Immature natural killer cell (primary cell): ENCODE results near the gene PUS1. TPM values are rescaled to one million over a fixed set of nuclear protein-coding genes. Genes with fewer than 3 reads are reported as not detected.

Experiments used
- DNase-seq, 3 donors: peaks; one replicate each; pipeline ENCODE4 v3.0.0; 2022; ENCODE audit warnings: mixed read lengths in 1 of 3
- H3K27ac Mint-ChIP-seq, 6 donors: one replicate each; pipeline ENCODE4 v1.8.0; 2020; ENCODE audit warnings: mixed read lengths in 6 of 6, mild to moderate bottlenecking in 5 of 6, inconsistent platforms in 4 of 6, moderate library complexity in 3 of 6
- H3K27me3 Mint-ChIP-seq, 3 donors: one replicate each; pipeline ENCODE4 v1.8.0; 2020 to 2021; ENCODE audit warnings: low read depth in 3 of 3, mild to moderate bottlenecking in 3 of 3, mixed read lengths in 3 of 3, moderate library complexity in 3 of 3, inconsistent platforms in 1 of 3
- H3K36me3 Mint-ChIP-seq, 3 donors: one replicate each; pipeline ENCODE4 v1.8.0; 2020; ENCODE audit warnings: mixed read lengths in 3 of 3, inconsistent platforms in 2 of 3, mild to moderate bottlenecking in 2 of 3
- H3K4me1 Mint-ChIP-seq, 2 donors: one replicate each; pipeline ENCODE4 v1.8.0; 2020; ENCODE audit warnings: inconsistent platforms in 2 of 2, mild to moderate bottlenecking in 2 of 2, mixed read lengths in 2 of 2, moderate library complexity in 1 of 2
- H3K4me3 Mint-ChIP-seq, 5 donors: one replicate each; pipeline ENCODE4 v1.8.0; 2020; ENCODE audit warnings: mild to moderate bottlenecking in 5 of 5, mixed read lengths in 5 of 5, inconsistent platforms in 3 of 5, moderate library complexity in 3 of 5
- H3K9me3 Mint-ChIP-seq, 6 donors: one replicate each; pipeline ENCODE4 v1.8.0; 2020; ENCODE audit warnings: mild to moderate bottlenecking in 6 of 6, mixed read lengths in 6 of 6, inconsistent platforms in 4 of 6, moderate library complexity in 3 of 6
- polyA plus RNA-seq, 3 donors: library from polyadenylated mRNA; unstranded; fragments of 300-500 nt; fragmentation: Illumina TruSeq; gene quantifications; one replicate each; pipeline ENCODE4 v1.2.3, GENCODE V29; 2021

PUS1 gene
- polyA plus RNA-seq, 3 donors from 2014 or later: 4.4 to 14.5 (median 6.2) TPM

- Mint-ChIP-seq H3K27ac (no peak overlapping the region), H3K27me3 (peaks cover 0 to 4% (median 2%) of the 10 kb centered on the region in 3 donors), H3K4me3 (no peak overlapping the region), H3K4me1 (peaks cover 0 to 3% of the 10 kb centered on the region in 2 donors), H3K36me3 (peaks cover 0 to 4% (median 0%) of the 10 kb centered on the region in 3 donors), H3K9me3 (no peaks in the 10 kb centered on the region)
- no peak for DNase-seq
These were observed 13.3 kb upstream of the PUS1 start for GRCh38 chr12:131915823-131916222.

GRCh38 chr12:131916306-131917138 is 12.6 kb upstream of the PUS1 start:
- H3K27ac Mint-ChIP-seq: no peak overlapping the region
- H3K27me3 Mint-ChIP-seq: peaks cover 0 to 2% (median under 1%) of the 10 kb centered on the region in 3 donors
- no peak for DNase-seq
- H3K4me3 Mint-ChIP-seq: no peak overlapping the region
- H3K36me3 Mint-ChIP-seq: peaks cover 0 to 4% (median 0%) of the 10 kb centered on the region in 3 donors
- peaks cover 0 to 3% of the 10 kb centered on the region in 2 donors for H3K4me1 Mint-ChIP-seq
- H3K9me3 Mint-ChIP-seq: no peaks in the 10 kb centered on the region

DNA sequence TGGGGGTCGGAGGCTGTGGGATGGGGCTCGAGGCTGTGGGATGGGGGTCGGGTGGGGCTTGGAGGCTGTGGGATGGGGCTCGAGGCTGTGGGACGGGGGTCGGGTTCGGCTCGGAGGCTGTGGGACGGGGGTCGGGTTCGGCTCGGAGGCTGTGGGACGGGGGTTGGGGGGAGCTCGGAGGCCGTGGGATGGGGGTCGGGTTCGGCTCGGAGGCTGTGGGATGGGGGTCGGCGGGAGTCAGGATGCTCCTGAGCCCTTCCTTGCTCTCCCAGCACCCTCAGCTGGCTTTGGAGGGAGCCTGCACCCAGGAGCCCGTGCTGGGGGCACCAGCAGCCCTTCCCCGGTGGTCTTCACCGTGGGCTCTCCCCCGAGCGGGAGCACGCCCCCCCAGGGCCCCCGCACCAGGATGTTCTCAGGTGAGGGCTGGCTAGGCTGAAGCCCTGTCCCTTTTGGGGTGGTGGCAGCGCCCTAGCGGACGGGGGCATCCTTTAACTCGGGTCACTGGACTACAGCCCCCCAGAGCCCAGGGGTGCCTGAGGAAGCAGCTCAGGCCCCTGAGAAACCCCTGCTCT is 11.9 kb upstream of the PUS1 start:
- Mint-ChIP-seq H3K4me1 (peaks cover 0 to 3% of the 10 kb centered on the region in 2 donors), H3K36me3 (peaks cover 0 to 4% (median 0%) of the 10 kb centered on the region in 3 donors), H3K27me3 (peaks cover 0 to 2% (median 0%) of the 10 kb centered on the region in 3 donors), H3K9me3 (no peaks in the 10 kb centered on the region), H3K4me3 (no peak overlapping the region), H3K27ac (no peak overlapping the region)
- DNase-seq: no peak

DNA sequence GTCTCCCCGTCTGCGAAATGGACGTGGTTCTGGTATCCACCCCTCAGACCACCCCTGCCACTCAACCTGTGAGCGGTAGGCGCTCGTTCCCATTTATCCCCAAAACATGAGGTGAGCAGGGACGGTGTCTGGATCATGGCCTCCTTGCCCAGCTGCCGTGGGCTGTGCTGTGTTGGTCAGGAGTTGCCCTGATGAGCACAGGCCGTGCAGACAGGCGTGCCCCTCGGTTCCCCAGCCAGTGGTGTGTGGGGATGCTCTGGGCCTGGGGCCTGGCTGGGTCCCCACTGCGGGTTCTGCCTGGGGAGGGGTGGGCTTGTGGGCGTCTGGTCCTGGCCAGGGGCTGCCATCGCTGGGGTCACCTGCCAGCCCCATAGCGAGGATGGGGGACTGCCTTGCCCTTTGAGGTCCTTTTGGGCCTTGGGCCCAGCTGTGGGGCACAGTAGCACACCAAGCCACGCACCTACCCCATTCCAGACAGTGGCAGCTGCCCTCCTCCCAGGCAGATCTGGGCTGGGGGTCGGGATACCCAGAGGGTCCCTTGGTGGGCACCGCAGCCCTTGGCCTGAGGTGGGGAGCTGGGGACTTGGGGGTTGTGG is 11.3 kb upstream of the PUS1 start:
- no peaks in the 10 kb centered on the region for H3K27me3 Mint-ChIP-seq

GRCh38 chr12:131918311-131919050 is 10.6 kb upstream of the PUS1 start:
- Mint-ChIP-seq H3K36me3 (peaks cover 0 to 4% (median 0%) of the 10 kb centered on the region in 3 donors), H3K27me3 (no peaks in the 10 kb centered on the region), H3K9me3 (no peaks in the 10 kb centered on the region), H3K27ac (peak overlapping the region in 1 of 6 donors; percentile 48), H3K4me3 (no peak overlapping the region), H3K4me1 (peaks cover 0 to 3% of the 10 kb centered on the region in 2 donors)
- DNase-seq: no peak

More for the DNA sequence above, 11.3 kb upstream of the PUS1 start:
- peak overlapping the region in 1 of 6 donors; percentile 48 for H3K27ac Mint-ChIP-seq
- H3K9me3 Mint-ChIP-seq: no peaks in the 10 kb centered on the region
- no peak overlapping the region for H3K4me3 Mint-ChIP-seq
- peaks cover 0 to 3% of the 10 kb centered on the region in 2 donors for H3K4me1 Mint-ChIP-seq
- DNase-seq: no peak
- H3K36me3 Mint-ChIP-seq: peaks cover 0 to 4% (median 0%) of the 10 kb centered on the region in 3 donors

- H3K4me3 Mint-ChIP-seq: no peak overlapping the region
- H3K27me3 Mint-ChIP-seq: no peaks in the 10 kb centered on the region
- H3K27ac Mint-ChIP-seq: no peak overlapping the region
- peaks cover 0 to 4% (median 0%) of the 10 kb centered on the region in 3 donors for H3K36me3 Mint-ChIP-seq
- H3K9me3 Mint-ChIP-seq: no peaks in the 10 kb centered on the region
- no peak for DNase-seq
- peaks cover 0 to 3% of the 10 kb centered on the region in 2 donors for H3K4me1 Mint-ChIP-seq
These were observed 10.1 kb upstream of the PUS1 start for GRCh38 chr12:131919051-131919347.

DNA sequence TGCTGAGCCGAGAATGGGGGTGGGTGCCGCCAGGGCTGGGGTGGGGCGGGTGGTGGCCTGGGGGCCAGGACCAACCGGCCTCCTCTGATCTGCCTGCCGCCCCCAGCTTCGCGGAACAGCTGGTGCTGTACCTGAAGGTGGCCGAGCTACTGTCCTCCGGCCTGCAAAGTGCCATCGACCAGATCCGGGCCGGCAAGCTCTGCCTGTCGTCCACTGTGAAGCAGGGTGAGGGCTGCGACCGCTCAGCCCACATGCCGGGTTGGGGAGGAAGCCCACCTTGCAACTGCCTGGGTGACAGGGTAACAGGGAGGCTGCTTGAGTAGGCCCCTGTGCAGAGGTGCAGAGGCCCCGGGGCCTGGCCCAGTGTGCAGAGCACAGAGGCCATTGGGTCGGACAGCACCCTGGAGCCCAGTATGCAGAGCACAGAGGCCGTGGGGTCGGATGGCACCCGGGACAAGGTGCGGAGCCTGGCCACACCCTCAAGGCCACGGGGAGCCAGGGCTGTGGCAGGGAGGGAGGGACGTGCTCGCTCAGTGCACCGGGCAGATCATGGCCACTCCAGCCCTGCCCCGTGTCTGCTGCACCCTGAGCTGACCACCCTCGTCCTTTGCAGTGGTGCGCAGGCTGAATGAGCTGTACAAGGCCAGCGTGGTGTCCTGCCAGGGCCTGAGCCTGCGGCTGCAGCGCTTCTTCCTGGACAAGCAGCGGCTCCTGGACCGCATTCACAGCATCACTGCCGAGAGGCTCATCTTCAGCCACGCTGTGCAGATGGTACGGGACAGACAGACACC is 9.5 kb upstream of the PUS1 start:
- H3K9me3 Mint-ChIP-seq: no peaks in the 10 kb centered on the region
- H3K36me3 Mint-ChIP-seq: peaks cover 0 to 4% (median 0%) of the 10 kb centered on the region in 3 donors
- DNase-seq: no peak
- no peak overlapping the region for H3K4me3 Mint-ChIP-seq
- H3K4me1 Mint-ChIP-seq: peaks cover 3 to 5% of the 10 kb centered on the region in 2 donors
- H3K27ac Mint-ChIP-seq: no peak overlapping the region
- H3K27me3 Mint-ChIP-seq: no peaks in the 10 kb centered on the region

- DNase-seq: no peak
- Mint-ChIP-seq H3K9me3 (no peaks in the 10 kb centered on the region), H3K4me1 (peaks cover 7% of the 10 kb centered on the region in 2 donors), H3K27me3 (no peaks in the 10 kb centered on the region), H3K36me3 (peaks cover 0 to 4% (median 0%) of the 10 kb centered on the region in 3 donors), H3K27ac (no peak overlapping the region), H3K4me3 (no peak overlapping the region)
These were observed 8.9 kb upstream of the PUS1 start for GRCh38 chr12:131920157-131920508.

GRCh38 chr12:131920902-131921840 is 7.9 kb upstream of the PUS1 start:
- no peaks in the 10 kb centered on the region for H3K9me3 Mint-ChIP-seq
- H3K4me1 Mint-ChIP-seq: peaks cover 7% of the 10 kb centered on the region in 2 donors
- H3K36me3 Mint-ChIP-seq: peaks cover 0 to 4% (median 0%) of the 10 kb centered on the region in 3 donors
- DNase-seq: no peak
- peak overlapping the region in 1 of 6 donors; percentile 54 for H3K27ac Mint-ChIP-seq
- no peak overlapping the region for H3K4me3 Mint-ChIP-seq
- no peaks in the 10 kb centered on the region for H3K27me3 Mint-ChIP-seq

DNA sequence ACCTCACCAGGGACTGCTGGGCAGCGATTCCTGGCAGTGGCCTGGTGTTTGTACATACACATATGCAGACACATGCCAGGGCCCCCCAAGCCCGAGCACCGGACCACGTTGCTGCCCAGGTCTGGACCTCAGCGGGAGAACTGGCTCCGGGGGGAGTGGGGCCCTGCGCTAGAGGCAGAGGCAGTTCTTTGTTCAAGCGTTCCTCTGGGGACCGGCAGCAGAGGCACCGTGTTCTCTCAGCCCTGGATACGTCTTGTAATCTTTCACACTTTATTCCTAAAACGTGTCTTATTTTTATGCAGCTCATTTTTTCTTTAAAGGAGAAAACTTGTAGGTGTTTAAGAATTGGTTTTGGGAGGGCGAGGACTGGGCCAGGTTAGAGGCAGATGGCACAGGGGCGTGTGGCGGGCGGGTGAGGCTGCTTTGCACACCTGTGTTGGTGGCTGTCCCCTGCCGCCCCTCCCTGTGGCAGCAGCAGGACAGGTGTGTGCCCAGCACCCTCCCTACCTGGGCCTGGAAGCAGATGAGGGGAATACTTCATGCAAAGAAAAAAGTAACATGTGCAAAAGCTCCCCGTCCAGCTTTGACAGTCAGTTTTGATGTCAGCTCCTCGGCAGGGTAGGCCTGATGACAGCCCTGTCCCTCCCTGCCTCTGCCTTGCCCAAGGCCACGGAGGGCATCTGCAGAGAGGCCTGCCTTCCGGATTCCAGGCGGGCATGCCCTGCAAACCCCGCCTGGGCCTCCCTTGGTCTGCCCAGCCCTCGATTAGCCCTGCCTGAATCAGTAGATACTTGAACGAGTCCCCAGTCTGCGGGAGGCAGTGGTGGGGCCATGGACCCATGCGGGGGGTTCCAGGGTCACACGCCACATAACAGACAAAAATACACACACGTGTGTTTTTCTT is 7.0 kb upstream of the PUS1 start:
- peaks cover 0 to 4% (median 0%) of the 10 kb centered on the region in 3 donors for H3K36me3 Mint-ChIP-seq
- no peaks in the 10 kb centered on the region for H3K9me3 Mint-ChIP-seq
- peaks cover 7% of the 10 kb centered on the region in 2 donors for H3K4me1 Mint-ChIP-seq
- DNase-seq: no peak
- no peak overlapping the region for H3K4me3 Mint-ChIP-seq
- peak overlapping the region in 1 of 6 donors; percentile 54 for H3K27ac Mint-ChIP-seq
- no peaks in the 10 kb centered on the region for H3K27me3 Mint-ChIP-seq

DNA sequence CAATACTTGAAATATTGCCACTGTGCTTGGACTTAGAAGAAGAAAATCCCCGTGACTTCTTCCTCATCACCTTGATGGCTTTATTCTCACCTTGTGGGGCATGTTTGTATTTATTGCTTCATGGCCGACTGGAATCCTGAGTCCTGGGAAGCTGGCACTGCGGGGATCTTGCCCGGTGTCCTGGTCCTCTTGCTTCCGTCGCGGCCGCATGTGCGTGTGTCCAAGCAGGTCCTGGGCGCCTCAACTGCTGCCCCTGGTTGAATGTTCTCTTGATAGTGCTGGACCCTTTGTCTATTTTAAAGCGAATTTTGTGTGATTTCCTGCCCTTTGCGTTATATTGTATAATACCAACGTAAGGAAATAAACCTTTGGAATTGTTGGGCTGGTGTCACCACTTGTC is 6.3 kb upstream of the PUS1 start:
- Mint-ChIP-seq H3K4me1 (peaks cover 7 to 8% of the 10 kb centered on the region in 2 donors), H3K27ac (no peak overlapping the region), H3K27me3 (peaks cover 0 to 2% (median under 1%) of the 10 kb centered on the region in 3 donors), H3K9me3 (no peaks in the 10 kb centered on the region), H3K36me3 (peaks cover 0 to 4% (median 0%) of the 10 kb centered on the region in 3 donors), H3K4me3 (no peak overlapping the region)
- no peak for DNase-seq
